Effector CD4-positive, alpha-beta T cell (primary cell): ENCODE measurements around the gene RPS6KA5.

ENCODE experiments used
- DNase-seq: peaks from one replicate; pipeline ENCODE4 v3.0.0-alpha.2; 2020

The RPS6KA5 gene

GRCh38 chr14:90924621-90925340 lies 135.7 kb downstream of the RPS6KA5 start:
- no peak for DNase-seq

- DNase-seq: no peak
Observed at GRCh38 chr14:90922141-90922540, 138.3 kb downstream of the RPS6KA5 start.

- no peak for DNase-seq
Observed at GRCh38 chr14:90911121-90911520, 149.3 kb downstream of the RPS6KA5 start.

- no peak for DNase-seq
Observed at GRCh38 chr14:90907178-90907577, 153.3 kb downstream of the RPS6KA5 start.

GRCh38 chr14:90905531-90905930 lies 154.9 kb downstream of the RPS6KA5 start:
- DNase-seq: no peak

GRCh38 chr14:90903101-90903500 lies 157.3 kb downstream of the RPS6KA5 start:
- peak; percentile 36 for DNase-seq

GRCh38 chr14:90900476-90901083 lies 159.9 kb downstream of the RPS6KA5 start:
- DNase-seq: no peak

GRCh38 chr14:90897022-90897421 lies 163.4 kb downstream of the RPS6KA5 start:
- DNase-seq: no peak

GRCh38 chr14:90894241-90894640 lies 166.2 kb downstream of the RPS6KA5 start:
- no peak for DNase-seq

GRCh38 chr14:90893510-90893909 lies 166.9 kb downstream of the RPS6KA5 start:
- no peak for DNase-seq

- no peak for DNase-seq
Observed at GRCh38 chr14:90892970-90893369, 167.5 kb downstream of the RPS6KA5 start.

- no peak for DNase-seq
Observed at GRCh38 chr14:90891326-90891725, 169.1 kb downstream of the RPS6KA5 start.

- DNase-seq: no peak
Observed at GRCh38 chr14:90890322-90891020, 170.0 kb downstream of the RPS6KA5 start.

GRCh38 chr14:90886297-90886815 lies 174.1 kb downstream of the RPS6KA5 start:
- DNase-seq: no peak

- no peak for DNase-seq
Observed at GRCh38 chr14:90883782-90884181, 176.7 kb downstream of the RPS6KA5 start.

- no peak for DNase-seq
Observed at GRCh38 chr14:90883197-90883596, 177.2 kb downstream of the RPS6KA5 start.

- no peak for DNase-seq
Observed at GRCh38 chr14:90880282-90880681, 180.2 kb downstream of the RPS6KA5 start.

- DNase-seq: no peak
Observed at GRCh38 chr14:90874599-90874998, 185.8 kb downstream of the RPS6KA5 start.

GRCh38 chr14:90871605-90872233 lies 188.7 kb downstream of the RPS6KA5 start:
- no peak for DNase-seq

GRCh38 chr14:90870950-90871604 lies 189.4 kb downstream of the RPS6KA5 start:
- DNase-seq: no peak

GRCh38 chr14:90867501-90867900 lies 192.9 kb downstream of the RPS6KA5 start:
- no peak for DNase-seq

GRCh38 chr14:90866833-90867232 lies 193.6 kb downstream of the RPS6KA5 start:
- no peak for DNase-seq

GRCh38 chr14:90864741-90865140 lies 195.7 kb downstream of the RPS6KA5 start:
- DNase-seq: no peak
